Measurements from ENCODE around the gene ZNF638.

ZNF638 gene

GRCh38 chr2:71361631-71362030 lies 30.0 kb downstream of the ZNF638 start:
- ATAC-seq (ENCODE audit: low read depth) (no peak), DNase-seq (ENCODE audit: low spot score) (no peak)
- TF ChIP-seq, protein P1, sequence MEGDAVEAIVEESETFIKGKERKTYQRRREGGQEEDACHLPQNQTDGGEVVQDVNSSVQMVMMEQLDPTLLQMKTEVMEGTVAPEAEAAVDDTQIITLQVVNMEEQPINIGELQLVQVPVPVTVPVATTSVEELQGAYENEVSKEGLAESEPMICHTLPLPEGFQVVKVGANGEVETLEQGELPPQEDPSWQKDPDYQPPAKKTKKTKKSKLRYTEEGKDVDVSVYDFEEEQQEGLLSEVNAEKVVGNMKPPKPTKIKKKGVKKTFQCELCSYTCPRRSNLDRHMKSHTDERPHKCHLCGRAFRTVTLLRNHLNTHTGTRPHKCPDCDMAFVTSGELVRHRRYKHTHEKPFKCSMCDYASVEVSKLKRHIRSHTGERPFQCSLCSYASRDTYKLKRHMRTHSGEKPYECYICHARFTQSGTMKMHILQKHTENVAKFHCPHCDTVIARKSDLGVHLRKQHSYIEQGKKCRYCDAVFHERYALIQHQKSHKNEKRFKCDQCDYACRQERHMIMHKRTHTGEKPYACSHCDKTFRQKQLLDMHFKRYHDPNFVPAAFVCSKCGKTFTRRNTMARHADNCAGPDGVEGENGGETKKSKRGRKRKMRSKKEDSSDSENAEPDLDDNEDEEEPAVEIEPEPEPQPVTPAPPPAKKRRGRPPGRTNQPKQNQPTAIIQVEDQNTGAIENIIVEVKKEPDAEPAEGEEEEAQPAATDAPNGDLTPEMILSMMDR (IDR thresholded peaks at IDR 0.05; ENCODE audit: poor library complexity, severe bottlenecking), result no peak
- H3K4me3 ChIP-seq (ENCODE audit: severe bottlenecking), result no peak overlapping the region
- peaks cover 98% of the 10 kb centered on the region for H3K36me3 ChIP-seq (ENCODE audit: low read depth)
- H3K27me3 ChIP-seq (ENCODE audit: insufficient read depth, poor library complexity, severe bottlenecking), result no peaks in the 10 kb centered on the region
- H3K4me1 ChIP-seq (ENCODE audit: insufficient read depth, poor library complexity, severe bottlenecking), result no peaks in the 10 kb centered on the region
- no peak overlapping the region for H3K27ac ChIP-seq (ENCODE audit: poor library complexity, severe bottlenecking)
- H3K9me3 ChIP-seq (ENCODE audit: severe bottlenecking), result no peaks in the 10 kb centered on the region

GRCh38 chr2:71362447-71362846 lies 30.9 kb downstream of the ZNF638 start:
- no peaks in the 10 kb centered on the region for H3K27me3 ChIP-seq (ENCODE audit: insufficient read depth, poor library complexity, severe bottlenecking)
- H3K36me3 ChIP-seq (ENCODE audit: low read depth), result peaks cover 94% of the 10 kb centered on the region
- no peaks in the 10 kb centered on the region for H3K9me3 ChIP-seq (ENCODE audit: severe bottlenecking)
- no peak overlapping the region for H3K27ac ChIP-seq (ENCODE audit: poor library complexity, severe bottlenecking)
- TF ChIP-seq, protein P1 (IDR thresholded peaks at IDR 0.05; ENCODE audit: poor library complexity, severe bottlenecking), result no peak
- DNase-seq (ENCODE audit: low spot score) (no peak), ATAC-seq (ENCODE audit: low read depth) (no peak)
- H3K4me3 ChIP-seq (ENCODE audit: severe bottlenecking), result no peak overlapping the region
- no peaks in the 10 kb centered on the region for H3K4me1 ChIP-seq (ENCODE audit: insufficient read depth, poor library complexity, severe bottlenecking)

DNA sequence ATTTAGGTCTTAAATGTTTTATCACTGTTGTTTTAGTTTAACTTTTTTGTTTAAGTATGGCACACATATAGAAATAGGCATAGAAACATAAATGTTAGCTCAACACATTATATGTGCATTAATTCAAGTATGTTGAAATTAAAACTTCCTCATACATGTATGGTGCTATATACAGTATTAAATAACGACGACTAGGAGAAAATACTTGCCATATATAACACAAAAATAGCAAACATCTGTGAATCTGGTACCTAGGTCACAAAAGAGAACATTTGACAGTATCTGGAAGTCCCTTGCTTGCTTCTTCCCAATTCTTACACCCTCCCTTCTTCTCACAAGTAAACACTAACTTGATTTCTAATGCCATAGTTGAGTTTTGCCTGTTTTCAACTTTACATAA lies 38.4 kb downstream of the ZNF638 start:
- ATAC-seq (ENCODE audit: low read depth) (no peak), DNase-seq (ENCODE audit: low spot score) (no peak)
- Histone ChIP-seq H3K27ac (ENCODE audit: poor library complexity, severe bottlenecking) (no peak overlapping the region), H3K9me3 (ENCODE audit: severe bottlenecking) (no peaks in the 10 kb centered on the region), H3K27me3 (ENCODE audit: insufficient read depth, poor library complexity, severe bottlenecking) (no peaks in the 10 kb centered on the region), H3K4me1 (ENCODE audit: insufficient read depth, poor library complexity, severe bottlenecking) (no peaks in the 10 kb centered on the region), H3K4me3 (ENCODE audit: severe bottlenecking) (no peak overlapping the region), H3K36me3 (ENCODE audit: low read depth) (peaks cover 84% of the 10 kb centered on the region)
- TF ChIP-seq, protein P1 (IDR thresholded peaks at IDR 0.05; ENCODE audit: poor library complexity, severe bottlenecking), result no peak

DNA sequence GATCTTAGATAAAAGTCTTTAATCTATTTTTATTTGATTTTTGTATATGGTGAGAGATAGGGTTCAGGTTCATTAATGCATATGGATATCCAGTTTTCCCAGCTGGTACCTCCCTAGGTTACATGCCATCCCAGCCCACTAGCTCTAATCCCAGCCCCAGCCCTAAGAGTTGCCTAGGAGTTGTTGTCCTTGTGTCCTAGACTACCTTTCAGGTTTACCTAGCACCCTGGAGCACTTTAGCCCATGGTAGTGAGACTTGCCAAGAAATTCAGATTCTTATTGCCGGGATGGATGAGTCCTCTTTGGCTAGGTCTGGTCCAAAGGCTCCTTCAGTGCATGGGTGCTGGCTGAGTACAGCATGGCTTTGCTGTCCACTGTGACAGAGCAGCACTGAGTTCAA lies 40.5 kb downstream of the ZNF638 start:
- TF ChIP-seq, protein P1 (IDR thresholded peaks at IDR 0.05; ENCODE audit: poor library complexity, severe bottlenecking), result no peak
- Histone ChIP-seq H3K27me3 (ENCODE audit: insufficient read depth, poor library complexity, severe bottlenecking) (no peaks in the 10 kb centered on the region), H3K4me1 (ENCODE audit: insufficient read depth, poor library complexity, severe bottlenecking) (no peaks in the 10 kb centered on the region), H3K36me3 (ENCODE audit: low read depth) (peaks cover 79% of the 10 kb centered on the region), H3K9me3 (ENCODE audit: severe bottlenecking) (no peaks in the 10 kb centered on the region), H3K27ac (ENCODE audit: poor library complexity, severe bottlenecking) (no peak overlapping the region), H3K4me3 (ENCODE audit: severe bottlenecking) (no peak overlapping the region)
- no peak for ATAC-seq (ENCODE audit: low read depth)
- DNase-seq (ENCODE audit: low spot score), result no peak

DNA sequence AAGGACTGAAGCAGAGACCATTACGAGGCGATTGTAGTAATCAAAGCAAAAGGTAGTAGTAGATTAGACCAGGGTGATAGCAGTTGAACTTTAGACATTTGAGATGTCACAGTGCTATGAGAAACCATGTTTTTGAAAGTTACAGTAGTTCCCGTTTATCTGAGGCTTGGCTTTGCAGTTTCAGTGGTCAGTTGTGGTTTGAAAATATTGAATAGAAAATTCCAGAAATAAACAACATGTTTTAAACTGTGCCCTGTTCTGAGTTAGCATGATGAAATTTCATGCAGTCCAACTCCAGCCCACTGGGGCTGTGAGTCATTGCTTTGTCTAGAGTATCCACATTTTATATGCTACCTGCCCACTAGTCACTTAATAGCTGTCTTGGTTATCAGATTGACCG lies 47.5 kb downstream of the ZNF638 start:
- Histone ChIP-seq H3K4me3 (ENCODE audit: severe bottlenecking) (no peak overlapping the region), H3K9me3 (ENCODE audit: severe bottlenecking) (no peaks in the 10 kb centered on the region), H3K27me3 (ENCODE audit: insufficient read depth, poor library complexity, severe bottlenecking) (no peaks in the 10 kb centered on the region), H3K36me3 (ENCODE audit: low read depth) (peaks cover 82% of the 10 kb centered on the region), H3K27ac (ENCODE audit: poor library complexity, severe bottlenecking) (no peak overlapping the region), H3K4me1 (ENCODE audit: insufficient read depth, poor library complexity, severe bottlenecking) (peaks cover 16% of the 10 kb centered on the region)
- DNase-seq (ENCODE audit: low spot score), result no peak
- TF ChIP-seq, protein P1 (IDR thresholded peaks at IDR 0.05; ENCODE audit: poor library complexity, severe bottlenecking), result no peak
- peak; percentile 89 for ATAC-seq (ENCODE audit: low read depth)

Measured in RWPE2 (cell line).